ENCODE results near the gene CAMK1D. TPM values are rescaled to one million over a fixed set of nuclear protein-coding genes. Genes with fewer than 3 reads are reported as not detected.

CAMK1D gene
- total and polyA plus RNA-seq, 3 donors from 2014 or later: 10.0 to 14.5 (median 14.0) TPM

DNA sequence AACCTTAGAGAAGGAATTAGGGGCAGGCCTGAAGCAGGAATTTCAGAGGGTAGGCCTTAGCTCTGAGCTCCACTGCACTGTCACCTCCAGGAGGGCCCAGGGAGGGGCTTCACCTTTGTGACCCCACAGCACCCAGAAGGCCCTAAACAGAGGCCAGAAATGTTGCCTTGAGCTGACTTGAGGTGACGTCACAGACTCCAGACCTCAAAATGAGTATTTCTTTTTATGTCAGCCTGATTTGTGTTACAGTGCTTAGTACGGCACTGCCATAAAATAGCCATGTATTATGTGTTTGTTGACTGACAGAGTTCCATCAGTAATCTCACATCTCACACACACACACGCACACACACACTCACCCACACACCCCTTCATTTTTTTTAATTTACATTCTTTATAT, 440.9 kb downstream of the CAMK1D start:
- Histone ChIP-seq H3K27ac (no peak overlapping the region), H3K27me3 (no peaks in the 10 kb centered on the region), H3K9me3 (no peaks in the 10 kb centered on the region), H3K4me3 (no peak overlapping the region), H3K4me1 (no peaks in the 10 kb centered on the region), H3K36me3 (ENCODE audit: low read depth, missing control alignments) (no peaks in the 10 kb centered on the region)
- 74 to 84% methylated on average over 3 of the region's 3 CpGs for WGBS, 2 donors
- intact Hi-C loops (cut with DNase I; ENCODE audit: low total_unique reads): no loop called here
- no peak for DNase-seq
- TF ChIP-seq, protein P1, sequence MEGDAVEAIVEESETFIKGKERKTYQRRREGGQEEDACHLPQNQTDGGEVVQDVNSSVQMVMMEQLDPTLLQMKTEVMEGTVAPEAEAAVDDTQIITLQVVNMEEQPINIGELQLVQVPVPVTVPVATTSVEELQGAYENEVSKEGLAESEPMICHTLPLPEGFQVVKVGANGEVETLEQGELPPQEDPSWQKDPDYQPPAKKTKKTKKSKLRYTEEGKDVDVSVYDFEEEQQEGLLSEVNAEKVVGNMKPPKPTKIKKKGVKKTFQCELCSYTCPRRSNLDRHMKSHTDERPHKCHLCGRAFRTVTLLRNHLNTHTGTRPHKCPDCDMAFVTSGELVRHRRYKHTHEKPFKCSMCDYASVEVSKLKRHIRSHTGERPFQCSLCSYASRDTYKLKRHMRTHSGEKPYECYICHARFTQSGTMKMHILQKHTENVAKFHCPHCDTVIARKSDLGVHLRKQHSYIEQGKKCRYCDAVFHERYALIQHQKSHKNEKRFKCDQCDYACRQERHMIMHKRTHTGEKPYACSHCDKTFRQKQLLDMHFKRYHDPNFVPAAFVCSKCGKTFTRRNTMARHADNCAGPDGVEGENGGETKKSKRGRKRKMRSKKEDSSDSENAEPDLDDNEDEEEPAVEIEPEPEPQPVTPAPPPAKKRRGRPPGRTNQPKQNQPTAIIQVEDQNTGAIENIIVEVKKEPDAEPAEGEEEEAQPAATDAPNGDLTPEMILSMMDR (IDR thresholded peaks at IDR 0.05): no peak
- TF ChIP-seq POLR2A (IDR thresholded peaks at IDR 0.05): no peak

DNA sequence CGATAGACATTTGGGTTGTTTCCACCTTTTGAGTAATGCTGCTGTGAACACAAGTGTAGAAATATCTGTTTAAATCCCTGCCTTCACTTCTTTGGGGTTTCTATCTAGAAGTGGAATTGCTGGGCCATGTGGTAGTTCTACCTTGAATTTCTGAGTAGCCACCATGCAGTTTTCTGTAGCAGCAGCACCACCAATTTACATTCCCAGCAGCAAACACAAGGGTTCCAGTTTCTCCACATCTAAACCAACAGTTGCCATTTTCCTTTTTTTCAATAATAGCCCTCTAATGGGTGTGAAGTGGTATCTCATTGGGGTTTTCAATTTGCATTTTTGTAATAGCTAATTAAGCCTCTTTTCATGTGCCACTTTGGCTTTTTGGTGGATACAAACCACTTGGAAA, 442.4 kb downstream of the CAMK1D start:
- Histone ChIP-seq H3K27me3 (no peaks in the 10 kb centered on the region), H3K36me3 (ENCODE audit: low read depth, missing control alignments) (no peaks in the 10 kb centered on the region), H3K4me1 (no peaks in the 10 kb centered on the region), H3K4me3 (no peak overlapping the region), H3K9me3 (no peaks in the 10 kb centered on the region), H3K27ac (no peak overlapping the region)
- WGBS, 2 donors: 89 to 97% methylated on average over 1 of the region's 1 CpG
- no peak for TF ChIP-seq POLR2A (IDR thresholded peaks at IDR 0.05)
- TF ChIP-seq, protein P1 (IDR thresholded peaks at IDR 0.05): no peak
- no peak for DNase-seq
- intact Hi-C loops (cut with DNase I; ENCODE audit: low total_unique reads): no loop called here

DNA sequence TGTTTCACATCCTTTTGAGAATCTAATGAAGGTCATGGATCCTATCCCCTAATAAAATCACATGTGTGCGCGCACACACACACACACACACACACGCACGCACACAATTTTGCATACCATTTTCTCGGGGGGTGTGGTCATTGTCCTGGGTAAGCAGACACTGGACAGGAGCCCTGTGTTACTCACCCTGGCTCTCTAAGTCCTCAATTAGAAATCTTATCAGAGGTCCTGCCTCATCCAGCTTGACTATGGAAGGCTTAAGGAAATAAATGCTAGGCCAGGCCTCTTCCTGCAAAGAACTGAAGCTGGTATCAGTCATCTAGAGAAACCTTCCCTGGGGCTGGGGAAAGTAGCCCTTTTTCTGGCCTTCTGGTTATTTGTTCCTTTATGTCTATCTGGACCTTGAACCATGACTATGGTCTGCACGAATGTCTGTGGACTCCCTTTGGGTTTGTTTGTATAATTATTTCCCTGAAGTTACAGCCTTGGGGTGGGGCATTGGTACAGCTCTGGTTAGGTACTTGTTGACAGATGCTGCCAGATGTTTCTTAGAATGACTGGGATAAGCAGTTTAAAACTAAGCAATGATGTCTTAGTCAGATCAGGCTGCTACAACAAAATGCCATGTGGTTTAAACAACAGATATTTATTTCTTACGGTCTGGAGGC, 443.7 kb downstream of the CAMK1D start:
- Histone ChIP-seq H3K9me3 (no peaks in the 10 kb centered on the region), H3K36me3 (ENCODE audit: low read depth, missing control alignments) (no peaks in the 10 kb centered on the region), H3K4me3 (no peak overlapping the region), H3K4me1 (no peaks in the 10 kb centered on the region), H3K27ac (no peak overlapping the region), H3K27me3 (no peaks in the 10 kb centered on the region)
- intact Hi-C loops (cut with DNase I; ENCODE audit: low total_unique reads): no loop called here
- TF ChIP-seq, protein P1 (IDR thresholded peaks at IDR 0.05): no peak
- TF ChIP-seq POLR2A (IDR thresholded peaks at IDR 0.05): no peak
- no peak for DNase-seq
- WGBS, 2 donors: 91 to 94% methylated on average over 7 of the region's 7 CpGs

DNA sequence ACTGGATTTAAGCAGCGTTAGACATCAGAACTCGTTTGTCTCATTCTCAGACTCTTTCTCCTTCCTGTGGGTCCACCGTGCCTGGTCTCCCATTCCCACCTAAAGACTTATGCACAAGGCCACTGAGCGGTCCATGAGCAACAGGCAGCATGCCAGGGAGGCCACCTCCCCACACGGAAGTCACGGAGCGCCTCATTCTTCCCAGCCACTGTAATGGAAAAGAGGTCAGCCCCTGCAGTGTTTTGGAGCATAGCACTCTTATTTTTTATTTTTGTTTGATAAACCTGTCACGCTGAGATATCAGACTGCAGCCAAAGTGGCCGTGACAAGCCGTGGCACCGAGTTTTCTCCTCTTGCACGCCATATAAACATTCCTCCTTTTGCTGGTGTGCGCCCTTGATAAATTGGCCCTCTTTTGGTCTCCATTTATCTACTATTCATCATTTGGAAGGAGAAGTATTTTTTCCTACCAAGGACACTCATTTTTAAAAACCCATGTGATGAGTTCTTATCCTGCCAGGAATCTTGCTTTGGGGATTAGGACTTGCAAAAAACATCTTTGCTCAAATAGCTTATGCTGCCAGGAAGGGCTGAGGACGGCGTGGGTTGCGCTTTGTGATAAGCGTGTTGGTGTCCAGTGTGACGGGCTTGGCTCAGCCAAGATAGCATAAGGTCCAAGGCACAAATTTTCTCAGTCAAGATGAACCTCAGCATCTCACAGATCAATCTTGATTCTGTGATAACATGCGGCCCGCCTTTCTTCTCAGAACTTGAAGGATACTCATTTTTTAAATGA, 446.2 kb downstream of the CAMK1D start:
- H3K27me3 ChIP-seq: no peaks in the 10 kb centered on the region
- H3K36me3 ChIP-seq (ENCODE audit: low read depth, missing control alignments): no peaks in the 10 kb centered on the region
- H3K9me3 ChIP-seq: no peaks in the 10 kb centered on the region
- WGBS, 2 donors: 81 to 86% methylated on average over 20 of the region's 20 CpGs
- no peak for DNase-seq
- intact Hi-C loops (cut with DNase I; ENCODE audit: low total_unique reads): no loop called here
- TF ChIP-seq, protein P1 (IDR thresholded peaks at IDR 0.05): no peak
- TF ChIP-seq POLR2A (IDR thresholded peaks at IDR 0.05): no peak
- no peak overlapping the region for H3K27ac ChIP-seq
- H3K4me3 ChIP-seq: no peak overlapping the region
- H3K4me1 ChIP-seq: no peaks in the 10 kb centered on the region

Measured in testis (tissue), 3 donors.